A549 (cell line): ENCODE data around the gene NRN1L. TPM values are rescaled to one million over a fixed set of nuclear protein-coding genes. Genes with fewer than 3 reads are reported as not detected.

Experiments used
- ATAC-seq, 2 experiments: fragments of 200-7000 bp in 1 of 2; fragments of >200 bp in 1 of 2; cut with Nextera tagmentation in 1 of 2; cut with Tn5 transposase in 1 of 2; 3 replicates each; pipeline versions ENCODE4 v1.8.0 to v1.9.1; 2018 to 2020; ENCODE audit warnings: mild to moderate bottlenecking in 1 of 2, moderate library complexity in 1 of 2
- CTCF ChIA-PET: fragments of 300-600 bp; sonication (Branson Sonifier 250); formaldehyde crosslinking; extraction: SDS; loops from one replicate; lab custom pipeline; 2021; ENCODE audit warnings: antibody characterized with exemption, inconsistent platforms; lab: Yijun Ruan, JAX
- POLR2A ChIA-PET: fragments of 350-600 bp; formaldehyde crosslinking; extraction: SDS; loops from one replicate; lab custom pipeline; 2021; ENCODE audit warnings: antibody characterized with exemption, inconsistent platforms; lab: Yijun Ruan, JAX
- DNase-seq, 2 experiments: peaks; one replicate each; pipeline versions ENCODE4 v3.0.0 to v3.0.0-alpha.2; 2011 to 2016; ENCODE audit warnings: low read depth in 1 of 2, low spot score in 1 of 2
- FAIRE-seq: peaks from 2 replicates; lab custom pipeline; 2011; peaks lifted over from hg19 to GRCh38; lab: Jason Lieb, UNC
- H3K27ac ChIP-seq, 2 experiments: fragments of >200 bp; sonication (Bioruptor Twin); formaldehyde crosslinking; 3 replicates each; pipeline ENCODE4 v1.5.1; 2016 to 2017
- H3K4me1 ChIP-seq: fragments of >200 bp; sonication (Bioruptor Twin); formaldehyde crosslinking; 3 replicates; pipeline ENCODE4 v1.6.1; 2016
- H3K4me2 ChIP-seq: fragments of >200 bp; sonication (Bioruptor Twin); formaldehyde crosslinking; 3 replicates; pipeline ENCODE4 v1.6.1; 2016
- H3K4me3 ChIP-seq: fragments of >200 bp; sonication (Bioruptor Twin); formaldehyde crosslinking; 3 replicates; pipeline ENCODE4 v1.5.1; 2016
- H3K9me3 ChIP-seq: fragments of >200 bp; sonication (Bioruptor Twin); formaldehyde crosslinking; 3 replicates; pipeline ENCODE4 v1.6.1; 2016
- CBX2 ChIP-seq: fragments of 200-600 bp; sonication (generic); IDR thresholded peaks from 2 replicates; pipeline ENCODE4 v1.6.1; 2016; ENCODE audit warnings: low read depth, mild to moderate bottlenecking, borderline replicate concordance
- CBX8 ChIP-seq: fragments of 200-600 bp; sonication (generic); IDR thresholded peaks from 2 replicates; pipeline ENCODE4 v1.6.1; 2016
- CEBPB ChIP-seq, 2 experiments: fragments of >200 bp in 1 of 2; sonication (Bioruptor Twin) in 1 of 2; formaldehyde crosslinking in 1 of 2; IDR thresholded peaks; 2 replicates each; pipeline ENCODE4 v1.6.1; 2012 to 2016
- CHD2 ChIP-seq: fragments of 150-350 bp; IDR thresholded peaks from 2 replicates; pipeline ENCODE4 v1.6.1; 2014; ENCODE audit warnings: low read length; ENCODE audit not compliant: partially characterized antibody
- CHD4 ChIP-seq: fragments of 200-600 bp; sonication (generic); IDR thresholded peaks from 2 replicates; pipeline ENCODE4 v1.6.1; 2016; ENCODE audit warnings: antibody characterized with exemption, mild to moderate bottlenecking, borderline replicate concordance
- EHF ChIP-seq: fragments of 250-450 bp; sonication (Bioruptor Pico); IDR thresholded peaks from 2 replicates; pipeline ENCODE4 v1.5.0; 2020; ENCODE audit warnings: mild to moderate bottlenecking
- FOSL2 ChIP-seq, 2 experiments: fragments of 450-650 bp in 1 of 2; fragments of >200 bp in 1 of 2; sonication (Bioruptor Twin) in 1 of 2; formaldehyde crosslinking; IDR thresholded peaks; 2 replicates each; pipeline versions ENCODE4 v1.5.0 to v1.6.1; 2016 to 2020; ENCODE audit warnings: mild to moderate bottlenecking in 1 of 2, moderate library complexity in 1 of 2
- FOXS1 ChIP-seq: fragments of 250-450 bp; sonication (Bioruptor Pico); IDR thresholded peaks from 2 replicates; pipeline ENCODE4 v1.5.0; 2020; ENCODE audit warnings: mild to moderate bottlenecking, moderate library complexity
- HDAC2 ChIP-seq: fragments of 200-600 bp; sonication (generic); IDR thresholded peaks from 2 replicates; pipeline ENCODE4 v1.6.1; 2016
- HEYL ChIP-seq: fragments of 250-450 bp; sonication (Bioruptor Pico); IDR thresholded peaks from 2 replicates; pipeline ENCODE4 v1.8.0; 2021; ENCODE audit warnings: mild to moderate bottlenecking, moderate library complexity
- HOXB13 ChIP-seq: fragments of 250-450 bp; sonication (Bioruptor Pico); IDR thresholded peaks from 2 replicates; pipeline ENCODE4 v1.5.0; 2020; ENCODE audit warnings: low read depth, mild to moderate bottlenecking, moderate library complexity
- JUN ChIP-seq, 2 experiments: fragments of >200 bp; sonication (Bioruptor Twin); formaldehyde crosslinking; IDR thresholded peaks; 2 replicates in 1 of 2; 3 replicates in 1 of 2; pipeline ENCODE4 v1.6.1; 2016 to 2017
- JUNB ChIP-seq: fragments of >200 bp; sonication (Bioruptor Twin); formaldehyde crosslinking; IDR thresholded peaks from 2 replicates; pipeline ENCODE4 v1.6.1; 2016
- MAFK ChIP-seq: fragments of 450-650 bp; IDR thresholded peaks from 2 replicates; pipeline ENCODE4 v1.6.1; 2014; ENCODE audit not compliant: partially characterized antibody
- MAZ ChIP-seq: fragments of 150-350 bp; IDR thresholded peaks from 2 replicates; pipeline ENCODE4 v1.6.1; 2014; ENCODE audit warnings: antibody characterized with exemption, low read depth, low read length, borderline replicate concordance
- MYC ChIP-seq: IDR thresholded peaks from 2 replicates; pipeline ENCODE4 v1.6.1; 2012; ENCODE audit warnings: mild to moderate bottlenecking, inconsistent platforms, low read length, improper control_type of control experiment, borderline replicate concordance
- NR3C1 ChIP-seq: fragments of >200 bp; sonication (Bioruptor Twin); formaldehyde crosslinking; IDR thresholded peaks from 3 replicates; pipeline ENCODE4 v1.6.1; 2017
- PHF8 ChIP-seq: fragments of 200-600 bp; sonication (generic); IDR thresholded peaks from 2 replicates; pipeline ENCODE4 v1.6.1; 2016; ENCODE audit warnings: low read depth, mild to moderate bottlenecking, antibody characterized with exemption, moderate library complexity, borderline replicate concordance
- RAD21 ChIP-seq, 2 experiments: fragments of >200 bp in 1 of 2; sonication (Bioruptor Twin) in 1 of 2; formaldehyde crosslinking in 1 of 2; IDR thresholded peaks in 1 of 2; conservative IDR thresholded peaks in 1 of 2; 2 replicates in 1 of 2; 3 replicates in 1 of 2; pipeline ENCODE4 v1.6.1; 2012 to 2018; ENCODE audit warnings: inconsistent platforms in 1 of 2
- RCOR1 ChIP-seq: fragments of 150-350 bp; IDR thresholded peaks from 2 replicates; pipeline ENCODE4 v1.6.1; 2014; ENCODE audit warnings: antibody characterized with exemption, low read length, low read depth
- SREBF2 ChIP-seq: fragments of 450-650 bp; IDR thresholded peaks from 2 replicates; pipeline ENCODE4 v1.6.1; 2014; ENCODE audit warnings: mild to moderate bottlenecking, moderate library complexity
- ZC3H11A ChIP-seq: fragments of 450-650 bp; IDR thresholded peaks from 2 replicates; pipeline ENCODE4 v1.6.1; 2014; ENCODE audit warnings: antibody characterized with exemption, mild to moderate bottlenecking
- ZNF302 ChIP-seq: fragments of 250-450 bp; sonication (Bioruptor Pico); IDR thresholded peaks from 2 replicates; pipeline ENCODE4 v1.9.0; 2021; ENCODE audit warnings: inconsistent platforms, mild to moderate bottlenecking, moderate library complexity
- WGBS: methylation state at CpG from one replicate; pipeline ENCODE4 v1.1.6; 2017; ENCODE audit errors: missing lambda C conversion rate; 5-methylcytosine and 5-hydroxymethylcytosine counted together
- polyA plus RNA-seq, 4 experiments: library from polyadenylated mRNA; depleted of rRNA in 3 of 4; stranded (reverse); fragments of >200 nt; fragmentation: RNase III in 1 of 4; extraction: RNeasy Plus Mini Kit Qiagen cat#74134 plus additional on column Dnase treatment in 1 of 4; gene quantifications; 2 replicates in 3 of 4; 3 replicates in 1 of 4; pipeline ENCODE4 v1.2.3, GENCODE V29; 2011 to 2017
- TF ChIP-seq, protein P1 (sequence below): fragments of 150-350 bp; IDR thresholded peaks from 2 replicates; pipeline ENCODE4 v1.6.1; 2014; ENCODE audit warnings: low read depth, mild to moderate bottlenecking, low read length
- TF ChIP-seq, protein P2 (sequence below): fragments of 200-600 bp; sonication (generic); IDR thresholded peaks from 2 replicates; pipeline ENCODE4 v1.6.1; 2016; ENCODE audit warnings: antibody characterized with exemption, mild to moderate bottlenecking, moderate library complexity
- TF ChIP-seq, protein P3 (sequence below): fragments of >200 bp; sonication (Bioruptor Twin); formaldehyde crosslinking; IDR thresholded peaks from 3 replicates; pipeline ENCODE4 v1.6.1; 2016
- TF ChIP-seq, protein P4 (sequence below): IDR thresholded peaks from 2 replicates; pipeline ENCODE4 v1.6.1; 2012
- TF ChIP-seq, protein P5 (sequence below): fragments of >200 bp; sonication (Bioruptor Twin); formaldehyde crosslinking; IDR thresholded peaks from 3 replicates; pipeline ENCODE4 v1.5.1; 2016

NRN1L gene
- polyA plus RNA-seq, 2 of the 4 experiments (the other 2 are of a cell fraction) = 0.22 TPM; not detected in 1

DNA sequence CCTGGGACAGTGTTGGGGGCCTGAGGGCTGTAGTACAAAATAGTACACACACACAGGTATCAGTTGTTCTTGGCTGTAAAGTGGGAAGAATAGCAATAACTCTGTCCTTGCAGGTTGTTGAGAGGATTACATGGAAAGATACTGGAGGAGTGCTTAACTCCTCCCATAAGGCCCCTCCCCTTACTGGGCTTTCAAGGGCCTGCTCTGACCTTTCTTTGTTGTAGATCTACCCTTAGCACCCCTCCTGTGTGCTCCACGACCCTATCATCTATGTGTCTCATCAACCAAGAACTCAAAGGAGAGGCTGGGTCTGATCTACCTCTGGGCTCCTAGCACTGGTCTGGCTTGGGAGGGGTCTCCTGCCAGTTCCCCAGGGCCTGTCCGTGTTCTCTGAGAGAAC lies 20.1 kb upstream of the NRN1L start:
- WGBS = 83% methylated on average over 2 of the region's 2 CpGs
- Histone ChIP-seq H3K4me2 (no peak overlapping the region), H3K27ac (no peak overlapping the region), H3K4me1 (peaks cover 32% of the 10 kb centered on the region), H3K4me3 (no peak overlapping the region), H3K9me3 (no peaks in the 10 kb centered on the region)
- ATAC-seq = peak; percentile 32 to 57; a peak in 4 of 6 replicates
- FAIRE-seq = no peak
- CTCF ChIA-PET = interaction anchor here (0.6 to 9.3 kb wide), 10 partner anchors 9 to 580 kb away, joined by 3 to 86 read pairs (median 4); partner anchors contain the start of gene NRN1L
- POLR2A ChIA-PET = no interaction called here
- DNase-seq = no peak
- no peak for TF ChIP-seq MAFK
- no peak for TF ChIP-seq CBX2
- no peak for TF ChIP-seq EHF
- TF ChIP-seq NR3C1 = no peak
- TF ChIP-seq CHD4 = no peak
- no peak for TF ChIP-seq SREBF2
- no peak for TF ChIP-seq FOXS1 (CRISPR knock-in tag)
- no peak for TF ChIP-seq ZNF302
- TF ChIP-seq, protein P1, sequence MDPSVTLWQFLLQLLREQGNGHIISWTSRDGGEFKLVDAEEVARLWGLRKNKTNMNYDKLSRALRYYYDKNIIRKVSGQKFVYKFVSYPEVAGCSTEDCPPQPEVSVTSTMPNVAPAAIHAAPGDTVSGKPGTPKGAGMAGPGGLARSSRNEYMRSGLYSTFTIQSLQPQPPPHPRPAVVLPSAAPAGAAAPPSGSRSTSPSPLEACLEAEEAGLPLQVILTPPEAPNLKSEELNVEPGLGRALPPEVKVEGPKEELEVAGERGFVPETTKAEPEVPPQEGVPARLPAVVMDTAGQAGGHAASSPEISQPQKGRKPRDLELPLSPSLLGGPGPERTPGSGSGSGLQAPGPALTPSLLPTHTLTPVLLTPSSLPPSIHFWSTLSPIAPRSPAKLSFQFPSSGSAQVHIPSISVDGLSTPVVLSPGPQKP = no peak
- no peak for TF ChIP-seq MAZ
- TF ChIP-seq ZC3H11A = no peak
- TF ChIP-seq, protein P2, sequence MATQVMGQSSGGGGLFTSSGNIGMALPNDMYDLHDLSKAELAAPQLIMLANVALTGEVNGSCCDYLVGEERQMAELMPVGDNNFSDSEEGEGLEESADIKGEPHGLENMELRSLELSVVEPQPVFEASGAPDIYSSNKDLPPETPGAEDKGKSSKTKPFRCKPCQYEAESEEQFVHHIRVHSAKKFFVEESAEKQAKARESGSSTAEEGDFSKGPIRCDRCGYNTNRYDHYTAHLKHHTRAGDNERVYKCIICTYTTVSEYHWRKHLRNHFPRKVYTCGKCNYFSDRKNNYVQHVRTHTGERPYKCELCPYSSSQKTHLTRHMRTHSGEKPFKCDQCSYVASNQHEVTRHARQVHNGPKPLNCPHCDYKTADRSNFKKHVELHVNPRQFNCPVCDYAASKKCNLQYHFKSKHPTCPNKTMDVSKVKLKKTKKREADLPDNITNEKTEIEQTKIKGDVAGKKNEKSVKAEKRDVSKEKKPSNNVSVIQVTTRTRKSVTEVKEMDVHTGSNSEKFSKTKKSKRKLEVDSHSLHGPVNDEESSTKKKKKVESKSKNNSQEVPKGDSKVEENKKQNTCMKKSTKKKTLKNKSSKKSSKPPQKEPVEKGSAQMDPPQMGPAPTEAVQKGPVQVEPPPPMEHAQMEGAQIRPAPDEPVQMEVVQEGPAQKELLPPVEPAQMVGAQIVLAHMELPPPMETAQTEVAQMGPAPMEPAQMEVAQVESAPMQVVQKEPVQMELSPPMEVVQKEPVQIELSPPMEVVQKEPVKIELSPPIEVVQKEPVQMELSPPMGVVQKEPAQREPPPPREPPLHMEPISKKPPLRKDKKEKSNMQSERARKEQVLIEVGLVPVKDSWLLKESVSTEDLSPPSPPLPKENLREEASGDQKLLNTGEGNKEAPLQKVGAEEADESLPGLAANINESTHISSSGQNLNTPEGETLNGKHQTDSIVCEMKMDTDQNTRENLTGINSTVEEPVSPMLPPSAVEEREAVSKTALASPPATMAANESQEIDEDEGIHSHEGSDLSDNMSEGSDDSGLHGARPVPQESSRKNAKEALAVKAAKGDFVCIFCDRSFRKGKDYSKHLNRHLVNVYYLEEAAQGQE = no peak
- TF ChIP-seq PHF8 = no peak
- no peak for TF ChIP-seq HEYL (CRISPR knock-in tag)
- no peak for TF ChIP-seq CEBPB (IDR thresholded peaks at IDR 0.05)
- no peak for TF ChIP-seq CBX8
- no peak for TF ChIP-seq HDAC2
- TF ChIP-seq HOXB13 (CRISPR knock-in tag) = no peak
- TF ChIP-seq CHD2 = no peak

DNA sequence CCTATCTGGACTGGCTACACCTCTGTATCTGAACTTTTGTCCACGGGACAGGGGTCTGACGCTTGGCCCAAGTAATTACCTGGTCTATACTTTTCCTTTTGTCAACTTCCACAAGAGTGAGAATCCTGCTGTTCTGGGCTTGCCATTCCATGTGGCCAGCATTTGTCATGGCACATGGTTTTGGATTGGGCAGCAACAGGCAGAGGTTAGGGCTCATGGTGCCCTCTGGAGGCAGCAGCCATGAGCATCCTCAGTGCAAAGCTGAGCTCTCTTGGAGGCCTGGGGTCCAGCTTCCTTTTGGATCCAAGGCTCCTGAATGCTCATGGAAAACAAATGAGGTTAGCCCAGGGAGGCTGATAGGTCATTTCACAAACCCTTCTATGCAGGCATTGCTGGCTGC lies 19.4 kb upstream of the NRN1L start:
- Histone ChIP-seq H3K4me2 (no peak overlapping the region), H3K27ac (no peak overlapping the region), H3K9me3 (no peaks in the 10 kb centered on the region), H3K4me3 (no peak overlapping the region), H3K4me1 (peaks cover 36% of the 10 kb centered on the region)
- 96% methylated on average over 2 of the region's 2 CpGs for WGBS
- ATAC-seq (peak; percentile 84 to 88), DNase-seq (peak; percentile 69 to 72), FAIRE-seq (no peak)
- ChIA-PET CTCF (interaction anchor here (0.7 to 9.3 kb wide), 11 partner anchors 9 to 193 kb away, joined by 3 to 86 read pairs (median 4); partner anchors contain the start of genes NRN1L and TSNAXIP1), POLR2A (interaction anchor here (0.7 kb wide), 2 partner anchors 46 to 337 kb away, joined by 3 read pairs; partner anchors contain the start of gene RIPOR1)
- TF ChIP-seq, protein P3, sequence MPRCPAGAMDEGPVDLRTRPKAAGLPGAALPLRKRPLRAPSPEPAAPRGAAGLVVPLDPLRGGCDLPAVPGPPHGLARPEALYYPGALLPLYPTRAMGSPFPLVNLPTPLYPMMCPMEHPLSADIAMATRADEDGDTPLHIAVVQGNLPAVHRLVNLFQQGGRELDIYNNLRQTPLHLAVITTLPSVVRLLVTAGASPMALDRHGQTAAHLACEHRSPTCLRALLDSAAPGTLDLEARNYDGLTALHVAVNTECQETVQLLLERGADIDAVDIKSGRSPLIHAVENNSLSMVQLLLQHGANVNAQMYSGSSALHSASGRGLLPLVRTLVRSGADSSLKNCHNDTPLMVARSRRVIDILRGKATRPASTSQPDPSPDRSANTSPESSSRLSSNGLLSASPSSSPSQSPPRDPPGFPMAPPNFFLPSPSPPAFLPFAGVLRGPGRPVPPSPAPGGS = no peak
- TF ChIP-seq MAZ (no peak), MYC (peak; percentile 90; the same call in 1 of the 2 replicates), JUN (IDR thresholded peaks at IDR 0.05) (no peak), RAD21 (conservative IDR thresholded peaks at IDR 0.05 in 1 of 2, IDR thresholded peaks at IDR 0.05 in 1 of 2) (peak; percentile 43 to 65; a peak in 4 of 5 replicates), JUNB (no peak), RCOR1 (no peak), FOSL2 (IDR thresholded peaks at IDR 0.05) (no peak), FOSL2 (CRISPR knock-in tag; IDR thresholded peaks at IDR 0.05) (no peak), CBX8 (no peak)
- TF ChIP-seq, protein P4, sequence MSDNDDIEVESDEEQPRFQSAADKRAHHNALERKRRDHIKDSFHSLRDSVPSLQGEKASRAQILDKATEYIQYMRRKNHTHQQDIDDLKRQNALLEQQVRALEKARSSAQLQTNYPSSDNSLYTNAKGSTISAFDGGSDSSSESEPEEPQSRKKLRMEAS = peak; percentile 87
- TF ChIP-seq, protein P5, sequence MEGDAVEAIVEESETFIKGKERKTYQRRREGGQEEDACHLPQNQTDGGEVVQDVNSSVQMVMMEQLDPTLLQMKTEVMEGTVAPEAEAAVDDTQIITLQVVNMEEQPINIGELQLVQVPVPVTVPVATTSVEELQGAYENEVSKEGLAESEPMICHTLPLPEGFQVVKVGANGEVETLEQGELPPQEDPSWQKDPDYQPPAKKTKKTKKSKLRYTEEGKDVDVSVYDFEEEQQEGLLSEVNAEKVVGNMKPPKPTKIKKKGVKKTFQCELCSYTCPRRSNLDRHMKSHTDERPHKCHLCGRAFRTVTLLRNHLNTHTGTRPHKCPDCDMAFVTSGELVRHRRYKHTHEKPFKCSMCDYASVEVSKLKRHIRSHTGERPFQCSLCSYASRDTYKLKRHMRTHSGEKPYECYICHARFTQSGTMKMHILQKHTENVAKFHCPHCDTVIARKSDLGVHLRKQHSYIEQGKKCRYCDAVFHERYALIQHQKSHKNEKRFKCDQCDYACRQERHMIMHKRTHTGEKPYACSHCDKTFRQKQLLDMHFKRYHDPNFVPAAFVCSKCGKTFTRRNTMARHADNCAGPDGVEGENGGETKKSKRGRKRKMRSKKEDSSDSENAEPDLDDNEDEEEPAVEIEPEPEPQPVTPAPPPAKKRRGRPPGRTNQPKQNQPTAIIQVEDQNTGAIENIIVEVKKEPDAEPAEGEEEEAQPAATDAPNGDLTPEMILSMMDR = peak; percentile 36
